GM12878 (cell line): ENCODE results near the gene CHMP4B. TPM values are rescaled to one million over a fixed set of nuclear protein-coding genes. Genes with fewer than 3 reads are reported as not detected.

Source experiments
- ATAC-seq: fragments of 200-7000 bp; cut with Tn5 transposase; 3 replicates; pipeline ENCODE4 v1.9.1; 2020; ENCODE audit warnings: mild to moderate bottlenecking, moderate library complexity
- BruUV-seq: library from RNA; stranded (reverse); fragments of 400-500 nt; replicated peaks from 2 replicates; lab custom pipeline; 2021; lab: Mats Ljungman, UMichigan
- CTCF ChIA-PET: fragments of 300-600 bp; sonication (Branson Sonifier 250); formaldehyde crosslinking; extraction: SDS; loops from one replicate; lab custom pipeline; 2021; ENCODE audit warnings: inconsistent platforms; lab: Yijun Ruan, JAX
- POLR2A ChIA-PET: fragments of 350-600 bp; formaldehyde crosslinking; extraction: SDS; loops from one replicate; lab custom pipeline; 2021; ENCODE audit warnings: inconsistent platforms; lab: Charles Lee
- RAD21 ChIA-PET: fragments of 300-600 bp; sonication (Branson Sonifier 250); formaldehyde crosslinking; loops from one replicate; lab custom pipeline; 2023; ENCODE audit warnings: antibody characterized with exemption; ENCODE audit not compliant: unreplicated experiment; lab: Charles Lee
- SMC1A ChIA-PET: fragments of 300-600 bp; sonication (Branson Sonifier 250); formaldehyde crosslinking; loops from one replicate; lab custom pipeline; 2023; ENCODE audit not compliant: unreplicated experiment, uncharacterized antibody; lab: Charles Lee
- DNase-seq: peaks from one replicate; pipeline ENCODE4 v3.0.0-alpha.2; 2011; ENCODE audit warnings: low read depth, low spot score
- FAIRE-seq: peaks from 3 replicates; lab custom pipeline; 2011; peaks lifted over from hg19 to GRCh38; lab: Jason Lieb, UNC
- H2AFZ ChIP-seq: 2 replicates; pipeline ENCODE4 v1.6.0; 2011; ENCODE audit warnings: low read depth, low read length, control low read depth; ENCODE audit not compliant: control insufficient read depth
- H3K27ac ChIP-seq: 2 replicates; pipeline ENCODE4 v1.5.1; 2011; ENCODE audit warnings: control low read depth; ENCODE audit not compliant: control insufficient read depth, insufficient read depth
- H3K27me3 ChIP-seq, 2 experiments: replicated peaks in 1 of 2; 2 replicates each; pipeline versions ENCODE4 v1.6.0 to v1.6.1; 2011; ENCODE audit warnings: low read length in 1 of 2; ENCODE audit not compliant: control insufficient read depth in 2 of 2, insufficient read depth in 2 of 2
- H3K36me3 ChIP-seq, 2 experiments: 2 replicates each; pipeline ENCODE4 v1.5.1; 2011; ENCODE audit warnings: low read length in 1 of 2; ENCODE audit not compliant: control insufficient read depth in 2 of 2, insufficient read depth in 2 of 2
- H3K4me1 ChIP-seq: 2 replicates; pipeline ENCODE4 v1.6.1; 2011; ENCODE audit warnings: mild to moderate bottlenecking, low read length, moderate library complexity, mixed read lengths; ENCODE audit not compliant: control insufficient read depth, insufficient read depth
- H3K4me2 ChIP-seq: 2 replicates; pipeline ENCODE4 v1.6.0; 2011; ENCODE audit warnings: control low read depth; ENCODE audit not compliant: control insufficient read depth, insufficient read depth
- H3K4me3 ChIP-seq: fragments of 200-600 bp; sonication (generic); 2 replicates; pipeline ENCODE4 v1.5.1; 2016
- H3K79me2 ChIP-seq: 2 replicates; pipeline ENCODE4 v1.6.0; 2011; ENCODE audit warnings: low read length; ENCODE audit not compliant: control insufficient read depth, insufficient read depth
- H3K9ac ChIP-seq: 2 replicates; pipeline ENCODE4 v1.8.0; 2011; ENCODE audit warnings: low read length, control low read depth, mixed read lengths; ENCODE audit not compliant: control insufficient read depth, insufficient read depth
- H3K9me3 ChIP-seq: replicated peaks from 3 replicates; pipeline ENCODE4 v1.5.1; 2011; ENCODE audit warnings: mild to moderate bottlenecking, low read length; ENCODE audit not compliant: control insufficient read depth, insufficient read depth
- H4K20me1 ChIP-seq: 2 replicates; pipeline ENCODE4 v1.6.0; 2011; ENCODE audit not compliant: control insufficient read depth, insufficient read depth
- NR2C1 ChIP-seq: fragments of 450-650 bp; IDR thresholded peaks from 2 replicates; pipeline ENCODE4 v1.6.1; 2017; ENCODE audit warnings: antibody characterized with exemption, mild to moderate bottlenecking, moderate library complexity
- POLR2A ChIP-seq: IDR thresholded peaks from 2 replicates; pipeline ENCODE4 v1.6.1; 2011; ENCODE audit warnings: low read depth, mild to moderate bottlenecking, low read length
- RB1 ChIP-seq: fragments of 450-650 bp; formaldehyde crosslinking; IDR thresholded peaks from 2 replicates; pipeline ENCODE4 v1.6.1; 2017; ENCODE audit warnings: mild to moderate bottlenecking, borderline replicate concordance
- SP1 ChIP-seq: IDR thresholded peaks from one replicate; pipeline ENCODE4 v1.6.1; 2011; ENCODE audit warnings: low read depth, low read length
- ZNF207 ChIP-seq: fragments of 450-650 bp; IDR thresholded peaks from 2 replicates; pipeline ENCODE4 v1.6.1; 2014; ENCODE audit warnings: antibody characterized with exemption, mild to moderate bottlenecking, borderline replicate concordance
- WGBS: methylation state at CpG from one replicate; pipeline ENCODE4 v1.1.6; 2016; ENCODE audit warnings: low lambda C conversion rate; ENCODE audit not compliant: insufficient replicate concordance, insufficient coverage; ENCODE audit errors: missing lambda C conversion rate; 5-methylcytosine and 5-hydroxymethylcytosine counted together
- in situ Hi-C: fragments of 300-500 bp; cut with MboI; formaldehyde crosslinking; loops from 9 replicates; pipeline ENCODE4 v1.14.3; 2018; ENCODE audit warnings: mixed read lengths
- intact Hi-C: fragments of 100-400 bp; cut with micrococcal nuclease; formaldehyde crosslinking; loops from one replicate; pipeline ENCODE4 v1.14.2; 2022; ENCODE audit not compliant: unreplicated experiment
- polyA plus RNA-seq, 11 experiments: library from polyadenylated mRNA; depleted of rRNA in 4 of 11; unstranded in 6 of 11; stranded (reverse) in 5 of 11; fragments of >200 nt; fragmentation: Nextera tagmentation in 4 of 11; fragmentation: Illumina TruSeq in 1 of 11; extraction: Ambion mirVana in 4 of 11; extraction: Trizol in 1 of 11; gene quantifications; 1 replicate in 1 of 11; 2 replicates in 10 of 11; pipeline versions ENCODE4 v1.2.1 to v1.2.3, GENCODE V29; 2011 to 2016; ENCODE audit warnings: inconsistent platforms in 2 of 11, missing spikeins in 2 of 11, low read depth in 1 of 11
- total RNA-seq, 4 experiments: library from RNA; depleted of rRNA in 3 of 4; stranded (reverse); fragments of >200 nt in 3 of 4; fragmentation: Illumina TruSeq in 1 of 4; extraction: Trizol in 1 of 4; gene quantifications; 2 replicates each; pipeline versions ENCODE4 v1.2.1 to v1.2.3, GENCODE V29; 2013 to 2021
- TF ChIP-seq, protein P1 (sequence below): IDR thresholded peaks from 2 replicates; pipeline ENCODE4 v1.6.1; 2012; ENCODE audit warnings: improper control_type of control experiment, low read depth, low read length; ENCODE audit not compliant: insufficient replicate concordance
- TF ChIP-seq, protein P2 (sequence below): fragments of 450-650 bp; IDR thresholded peaks from 2 replicates; pipeline ENCODE4 v1.6.1; 2018; ENCODE audit warnings: mild to moderate bottlenecking, low read depth, moderate library complexity; ENCODE audit not compliant: partially characterized antibody
- TF ChIP-seq, protein P3 (sequence below): fragments of 150-350 bp; IDR thresholded peaks from 2 replicates; pipeline ENCODE4 v1.6.1; 2014; ENCODE audit warnings: mild to moderate bottlenecking, low read depth, low read length
- TF ChIP-seq, protein P4 (sequence below): fragments of 450-650 bp; IDR thresholded peaks from 2 replicates; pipeline ENCODE4 v1.6.1; 2017; ENCODE audit warnings: low read depth, mild to moderate bottlenecking, moderate library complexity

CHMP4B gene
- total and polyA plus RNA-seq, 10 of the 15 experiments (the other 5 are each of a cell fraction or from before 2014, with no cell fraction given) = 4.2 to 118 (median 49.6) TPM

DNA sequence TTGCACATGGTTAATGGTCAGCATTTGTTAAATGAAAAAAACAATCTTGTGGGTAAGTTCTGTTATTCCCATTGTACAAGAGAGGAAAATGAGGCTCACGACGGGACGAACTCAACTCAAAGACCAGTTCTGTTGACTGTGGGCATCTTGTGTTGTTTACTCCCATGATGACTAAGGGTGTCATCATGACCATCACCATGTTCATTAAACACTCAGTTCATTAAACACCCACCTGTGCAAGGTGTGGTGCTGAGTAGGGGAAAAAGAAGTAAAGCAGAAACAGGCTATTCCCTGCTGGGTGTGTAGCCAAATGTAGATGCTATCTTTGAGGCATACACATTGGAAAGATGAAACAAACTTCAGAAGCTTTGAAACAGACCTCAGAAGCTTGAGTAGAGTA, 4.5 kb downstream of the CHMP4B start:
- Histone ChIP-seq H3K36me3 (peaks cover 0 to 8% of the 10 kb centered on the region in 2 experiments; a peak in 1 of 4 replicates), H2AFZ (no peak overlapping the region), H3K27ac (no peak overlapping the region), H3K79me2 (peaks cover 84% of the 10 kb centered on the region), H3K9me3 (no peaks in the 10 kb centered on the region), H4K20me1 (peaks cover 4% of the 10 kb centered on the region; the same call in 1 of the 2 replicates)
- ChIA-PET SMC1A (interaction anchor here (1.0 to 6.3 kb wide), 2 partner anchors 10 to 37 kb away, joined by 3 to 26 read pairs; no protein-coding TSS in a partner anchor), POLR2A (no interaction called here), CTCF (interaction anchor here (1.1 to 1.8 kb wide), 2 partner anchors 12 to 23 kb away, joined by 3 to 5 read pairs; no protein-coding TSS in a partner anchor)
- DNase-seq = no peak
- TF ChIP-seq SP1 = no peak
- TF ChIP-seq RB1 = no peak
- TF ChIP-seq, protein P1, sequence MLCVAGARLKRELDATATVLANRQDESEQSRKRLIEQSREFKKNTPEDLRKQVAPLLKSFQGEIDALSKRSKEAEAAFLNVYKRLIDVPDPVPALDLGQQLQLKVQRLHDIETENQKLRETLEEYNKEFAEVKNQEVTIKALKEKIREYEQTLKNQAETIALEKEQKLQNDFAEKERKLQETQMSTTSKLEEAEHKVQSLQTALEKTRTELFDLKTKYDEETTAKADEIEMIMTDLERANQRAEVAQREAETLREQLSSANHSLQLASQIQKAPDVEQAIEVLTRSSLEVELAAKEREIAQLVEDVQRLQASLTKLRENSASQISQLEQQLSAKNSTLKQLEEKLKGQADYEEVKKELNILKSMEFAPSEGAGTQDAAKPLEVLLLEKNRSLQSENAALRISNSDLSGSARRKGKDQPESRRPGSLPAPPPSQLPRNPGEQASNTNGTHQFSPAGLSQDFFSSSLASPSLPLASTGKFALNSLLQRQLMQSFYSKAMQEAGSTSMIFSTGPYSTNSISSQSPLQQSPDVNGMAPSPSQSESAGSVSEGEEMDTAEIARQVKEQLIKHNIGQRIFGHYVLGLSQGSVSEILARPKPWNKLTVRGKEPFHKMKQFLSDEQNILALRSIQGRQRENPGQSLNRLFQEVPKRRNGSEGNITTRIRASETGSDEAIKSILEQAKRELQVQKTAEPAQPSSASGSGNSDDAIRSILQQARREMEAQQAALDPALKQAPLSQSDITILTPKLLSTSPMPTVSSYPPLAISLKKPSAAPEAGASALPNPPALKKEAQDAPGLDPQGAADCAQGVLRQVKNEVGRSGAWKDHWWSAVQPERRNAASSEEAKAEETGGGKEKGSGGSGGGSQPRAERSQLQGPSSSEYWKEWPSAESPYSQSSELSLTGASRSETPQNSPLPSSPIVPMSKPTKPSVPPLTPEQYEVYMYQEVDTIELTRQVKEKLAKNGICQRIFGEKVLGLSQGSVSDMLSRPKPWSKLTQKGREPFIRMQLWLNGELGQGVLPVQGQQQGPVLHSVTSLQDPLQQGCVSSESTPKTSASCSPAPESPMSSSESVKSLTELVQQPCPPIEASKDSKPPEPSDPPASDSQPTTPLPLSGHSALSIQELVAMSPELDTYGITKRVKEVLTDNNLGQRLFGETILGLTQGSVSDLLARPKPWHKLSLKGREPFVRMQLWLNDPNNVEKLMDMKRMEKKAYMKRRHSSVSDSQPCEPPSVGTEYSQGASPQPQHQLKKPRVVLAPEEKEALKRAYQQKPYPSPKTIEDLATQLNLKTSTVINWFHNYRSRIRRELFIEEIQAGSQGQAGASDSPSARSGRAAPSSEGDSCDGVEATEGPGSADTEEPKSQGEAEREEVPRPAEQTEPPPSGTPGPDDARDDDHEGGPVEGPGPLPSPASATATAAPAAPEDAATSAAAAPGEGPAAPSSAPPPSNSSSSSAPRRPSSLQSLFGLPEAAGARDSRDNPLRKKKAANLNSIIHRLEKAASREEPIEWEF = no peak
- no peak for TF ChIP-seq ZNF207
- TF ChIP-seq NR2C1 = no peak
- TF ChIP-seq, protein P2, sequence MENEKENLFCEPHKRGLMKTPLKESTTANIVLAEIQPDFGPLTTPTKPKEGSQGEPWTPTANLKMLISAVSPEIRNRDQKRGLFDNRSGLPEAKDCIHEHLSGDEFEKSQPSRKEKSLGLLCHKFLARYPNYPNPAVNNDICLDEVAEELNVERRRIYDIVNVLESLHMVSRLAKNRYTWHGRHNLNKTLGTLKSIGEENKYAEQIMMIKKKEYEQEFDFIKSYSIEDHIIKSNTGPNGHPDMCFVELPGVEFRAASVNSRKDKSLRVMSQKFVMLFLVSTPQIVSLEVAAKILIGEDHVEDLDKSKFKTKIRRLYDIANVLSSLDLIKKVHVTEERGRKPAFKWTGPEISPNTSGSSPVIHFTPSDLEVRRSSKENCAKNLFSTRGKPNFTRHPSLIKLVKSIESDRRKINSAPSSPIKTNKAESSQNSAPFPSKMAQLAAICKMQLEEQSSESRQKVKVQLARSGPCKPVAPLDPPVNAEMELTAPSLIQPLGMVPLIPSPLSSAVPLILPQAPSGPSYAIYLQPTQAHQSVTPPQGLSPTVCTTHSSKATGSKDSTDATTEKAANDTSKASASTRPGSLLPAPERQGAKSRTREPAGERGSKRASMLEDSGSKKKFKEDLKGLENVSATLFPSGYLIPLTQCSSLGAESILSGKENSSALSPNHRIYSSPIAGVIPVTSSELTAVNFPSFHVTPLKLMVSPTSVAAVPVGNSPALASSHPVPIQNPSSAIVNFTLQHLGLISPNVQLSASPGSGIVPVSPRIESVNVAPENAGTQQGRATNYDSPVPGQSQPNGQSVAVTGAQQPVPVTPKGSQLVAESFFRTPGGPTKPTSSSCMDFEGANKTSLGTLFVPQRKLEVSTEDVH = no peak
- TF ChIP-seq, protein P3, sequence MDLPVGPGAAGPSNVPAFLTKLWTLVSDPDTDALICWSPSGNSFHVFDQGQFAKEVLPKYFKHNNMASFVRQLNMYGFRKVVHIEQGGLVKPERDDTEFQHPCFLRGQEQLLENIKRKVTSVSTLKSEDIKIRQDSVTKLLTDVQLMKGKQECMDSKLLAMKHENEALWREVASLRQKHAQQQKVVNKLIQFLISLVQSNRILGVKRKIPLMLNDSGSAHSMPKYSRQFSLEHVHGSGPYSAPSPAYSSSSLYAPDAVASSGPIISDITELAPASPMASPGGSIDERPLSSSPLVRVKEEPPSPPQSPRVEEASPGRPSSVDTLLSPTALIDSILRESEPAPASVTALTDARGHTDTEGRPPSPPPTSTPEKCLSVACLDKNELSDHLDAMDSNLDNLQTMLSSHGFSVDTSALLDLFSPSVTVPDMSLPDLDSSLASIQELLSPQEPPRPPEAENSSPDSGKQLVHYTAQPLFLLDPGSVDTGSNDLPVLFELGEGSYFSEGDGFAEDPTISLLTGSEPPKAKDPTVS = no peak
- TF ChIP-seq, protein P4, sequence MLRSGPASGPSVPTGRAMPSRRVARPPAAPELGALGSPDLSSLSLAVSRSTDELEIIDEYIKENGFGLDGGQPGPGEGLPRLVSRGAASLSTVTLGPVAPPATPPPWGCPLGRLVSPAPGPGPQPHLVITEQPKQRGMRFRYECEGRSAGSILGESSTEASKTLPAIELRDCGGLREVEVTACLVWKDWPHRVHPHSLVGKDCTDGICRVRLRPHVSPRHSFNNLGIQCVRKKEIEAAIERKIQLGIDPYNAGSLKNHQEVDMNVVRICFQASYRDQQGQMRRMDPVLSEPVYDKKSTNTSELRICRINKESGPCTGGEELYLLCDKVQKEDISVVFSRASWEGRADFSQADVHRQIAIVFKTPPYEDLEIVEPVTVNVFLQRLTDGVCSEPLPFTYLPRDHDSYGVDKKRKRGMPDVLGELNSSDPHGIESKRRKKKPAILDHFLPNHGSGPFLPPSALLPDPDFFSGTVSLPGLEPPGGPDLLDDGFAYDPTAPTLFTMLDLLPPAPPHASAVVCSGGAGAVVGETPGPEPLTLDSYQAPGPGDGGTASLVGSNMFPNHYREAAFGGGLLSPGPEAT = no peak
- TF ChIP-seq POLR2A = no peak
- TF ChIP-seq, all 136 proteins: peak for 0
- H3K4me3 ChIP-seq = no peak overlapping the region
- RAD21 ChIA-PET = no interaction called here
- ATAC-seq (no peak), FAIRE-seq (no peak)
- peak overlapping the region; percentile 4; the same call in 1 of the 2 replicates for H3K4me2 ChIP-seq
- 100% methylated on average over 3 of the region's 3 CpGs for WGBS
- intact Hi-C loops = no loop called here
- in situ Hi-C loops = no loop called here
- H3K4me1 ChIP-seq = peaks cover 10% of the 10 kb centered on the region
- no peaks in the 10 kb centered on the region for H3K27me3 ChIP-seq
- BruUV-seq = no TSS peak
- H3K9ac ChIP-seq = no peak overlapping the region
